GM12878 (cell line): Measurements from ENCODE around the gene CFAP58. TPM values are rescaled to one million over a fixed set of nuclear protein-coding genes. Genes with fewer than 3 reads are reported as not detected.

Source experiments
- ATAC-seq: fragments of 200-7000 bp; cut with Tn5 transposase; 3 replicates; pipeline ENCODE4 v1.9.1; 2020; ENCODE audit warnings: mild to moderate bottlenecking, moderate library complexity
- BruUV-seq: library from RNA; stranded (reverse); fragments of 400-500 nt; replicated peaks from 2 replicates; lab custom pipeline; 2021; lab: Mats Ljungman, UMichigan
- CTCF ChIA-PET: fragments of 300-600 bp; sonication (Branson Sonifier 250); formaldehyde crosslinking; extraction: SDS; loops from one replicate; lab custom pipeline; 2021; ENCODE audit warnings: inconsistent platforms; lab: Yijun Ruan, JAX
- POLR2A ChIA-PET: fragments of 350-600 bp; formaldehyde crosslinking; extraction: SDS; loops from one replicate; lab custom pipeline; 2021; ENCODE audit warnings: inconsistent platforms; lab: Charles Lee
- RAD21 ChIA-PET: fragments of 300-600 bp; sonication (Branson Sonifier 250); formaldehyde crosslinking; loops from one replicate; lab custom pipeline; 2023; ENCODE audit warnings: antibody characterized with exemption; ENCODE audit not compliant: unreplicated experiment; lab: Charles Lee
- SMC1A ChIA-PET: fragments of 300-600 bp; sonication (Branson Sonifier 250); formaldehyde crosslinking; loops from one replicate; lab custom pipeline; 2023; ENCODE audit not compliant: unreplicated experiment, uncharacterized antibody; lab: Charles Lee
- DNase-seq: peaks from one replicate; pipeline ENCODE4 v3.0.0-alpha.2; 2011; ENCODE audit warnings: low read depth, low spot score
- FAIRE-seq: peaks from 3 replicates; lab custom pipeline; 2011; peaks lifted over from hg19 to GRCh38; lab: Jason Lieb, UNC
- H2AFZ ChIP-seq: 2 replicates; pipeline ENCODE4 v1.6.0; 2011; ENCODE audit warnings: low read depth, low read length, control low read depth; ENCODE audit not compliant: control insufficient read depth
- H3K27ac ChIP-seq: 2 replicates; pipeline ENCODE4 v1.5.1; 2011; ENCODE audit warnings: control low read depth; ENCODE audit not compliant: control insufficient read depth, insufficient read depth
- H3K27me3 ChIP-seq, 2 experiments: replicated peaks in 1 of 2; 2 replicates each; pipeline versions ENCODE4 v1.6.0 to v1.6.1; 2011; ENCODE audit warnings: low read length in 1 of 2; ENCODE audit not compliant: control insufficient read depth in 2 of 2, insufficient read depth in 2 of 2
- H3K36me3 ChIP-seq, 2 experiments: 2 replicates each; pipeline ENCODE4 v1.5.1; 2011; ENCODE audit warnings: low read length in 1 of 2; ENCODE audit not compliant: control insufficient read depth in 2 of 2, insufficient read depth in 2 of 2
- H3K4me1 ChIP-seq: 2 replicates; pipeline ENCODE4 v1.6.1; 2011; ENCODE audit warnings: mild to moderate bottlenecking, low read length, moderate library complexity, mixed read lengths; ENCODE audit not compliant: control insufficient read depth, insufficient read depth
- H3K4me2 ChIP-seq: 2 replicates; pipeline ENCODE4 v1.6.0; 2011; ENCODE audit warnings: control low read depth; ENCODE audit not compliant: control insufficient read depth, insufficient read depth
- H3K4me3 ChIP-seq: fragments of 200-600 bp; sonication (generic); 2 replicates; pipeline ENCODE4 v1.5.1; 2016
- H3K79me2 ChIP-seq: 2 replicates; pipeline ENCODE4 v1.6.0; 2011; ENCODE audit warnings: low read length; ENCODE audit not compliant: control insufficient read depth, insufficient read depth
- H3K9ac ChIP-seq: 2 replicates; pipeline ENCODE4 v1.8.0; 2011; ENCODE audit warnings: low read length, control low read depth, mixed read lengths; ENCODE audit not compliant: control insufficient read depth, insufficient read depth
- H3K9me3 ChIP-seq: replicated peaks from 3 replicates; pipeline ENCODE4 v1.5.1; 2011; ENCODE audit warnings: mild to moderate bottlenecking, low read length; ENCODE audit not compliant: control insufficient read depth, insufficient read depth
- H4K20me1 ChIP-seq: 2 replicates; pipeline ENCODE4 v1.6.0; 2011; ENCODE audit not compliant: control insufficient read depth, insufficient read depth
- CREB1 ChIP-seq: IDR thresholded peaks from 2 replicates; pipeline ENCODE4 v1.6.1; 2012; ENCODE audit warnings: low read depth, mild to moderate bottlenecking, inconsistent platforms
- CREM ChIP-seq: IDR thresholded peaks from 2 replicates; pipeline ENCODE4 v1.6.1; 2014; ENCODE audit warnings: antibody characterized with exemption, low read depth
- DPF2 ChIP-seq: fragments of 450-650 bp; IDR thresholded peaks from 2 replicates; pipeline ENCODE4 v1.6.1; 2017; ENCODE audit warnings: mild to moderate bottlenecking
- HDAC2 ChIP-seq: fragments of 200-600 bp; sonication (generic); IDR thresholded peaks from 2 replicates; pipeline ENCODE4 v1.6.1; 2017
- HDGF ChIP-seq: fragments of 450-650 bp; IDR thresholded peaks from 2 replicates; pipeline ENCODE4 v1.6.1; 2016; ENCODE audit warnings: antibody characterized with exemption
- JUND ChIP-seq: IDR thresholded peaks from 2 replicates; pipeline ENCODE4 v1.6.1; 2012; ENCODE audit warnings: low read depth, mild to moderate bottlenecking, low read length, improper control_type of control experiment, moderate library complexity
- KAT2A ChIP-seq: conservative IDR thresholded peaks from 2 replicates; pipeline ENCODE4 v1.6.1; 2011; ENCODE audit warnings: low read depth, low read length; ENCODE audit not compliant: control insufficient read depth
- MEF2A ChIP-seq: IDR thresholded peaks from 2 replicates; pipeline ENCODE4 v1.6.1; 2011; ENCODE audit warnings: low read depth, mild to moderate bottlenecking, low read length, moderate library complexity; ENCODE audit not compliant: insufficient read depth
- MTA2 ChIP-seq: fragments of 450-650 bp; IDR thresholded peaks from 2 replicates; pipeline ENCODE4 v1.6.1; 2016; ENCODE audit warnings: low read depth, mild to moderate bottlenecking, moderate library complexity
- MTA3 ChIP-seq: IDR thresholded peaks from 2 replicates; pipeline ENCODE4 v1.6.1; 2012; ENCODE audit warnings: low read length, inconsistent platforms, borderline replicate concordance
- MXI1 ChIP-seq: fragments of 150-350 bp; IDR thresholded peaks from 2 replicates; pipeline ENCODE4 v1.6.1; 2011; ENCODE audit warnings: low read depth, mild to moderate bottlenecking, inconsistent platforms, low read length, improper control_type of control experiment
- MYB ChIP-seq: fragments of 150-350 bp; IDR thresholded peaks from 2 replicates; pipeline ENCODE4 v1.6.1; 2014; ENCODE audit warnings: mild to moderate bottlenecking, low read depth, low read length, borderline replicate concordance
- RAD21 ChIP-seq: IDR thresholded peaks from 2 replicates; pipeline ENCODE4 v1.6.1; 2011; ENCODE audit warnings: mild to moderate bottlenecking, low read depth, low read length, moderate library complexity; ENCODE audit not compliant: insufficient read depth
- RAD51 ChIP-seq: fragments of 450-650 bp; IDR thresholded peaks from 2 replicates; pipeline ENCODE4 v1.6.1; 2016; ENCODE audit warnings: moderate library complexity, mild to moderate bottlenecking, inconsistent platforms
- RFX5 ChIP-seq: IDR thresholded peaks from 2 replicates; pipeline ENCODE4 v1.6.1; 2011; ENCODE audit warnings: low read depth, low read length, improper control_type of control experiment
- RUNX3 ChIP-seq: IDR thresholded peaks from 2 replicates; pipeline ENCODE4 v1.6.1; 2012; ENCODE audit warnings: low read length, inconsistent platforms
- SIX5 ChIP-seq: IDR thresholded peaks from 2 replicates; pipeline ENCODE4 v1.6.1; 2011; ENCODE audit warnings: mild to moderate bottlenecking, low read depth, low read length, moderate library complexity; ENCODE audit not compliant: severe bottlenecking
- SRF ChIP-seq, 2 experiments: IDR thresholded peaks; 2 replicates each; pipeline ENCODE4 v1.6.1; 2011; ENCODE audit warnings: low read depth in 2 of 2, low read length in 2 of 2, mild to moderate bottlenecking in 1 of 2, moderate library complexity in 1 of 2
- ZNF384 ChIP-seq: IDR thresholded peaks from 2 replicates; pipeline ENCODE4 v1.6.1; 2012; ENCODE audit warnings: low read depth, mild to moderate bottlenecking, low read length, improper control_type of control experiment, borderline replicate concordance
- WGBS: methylation state at CpG from one replicate; pipeline ENCODE4 v1.1.6; 2016; ENCODE audit warnings: low lambda C conversion rate; ENCODE audit not compliant: insufficient replicate concordance, insufficient coverage; ENCODE audit errors: missing lambda C conversion rate; 5-methylcytosine and 5-hydroxymethylcytosine counted together
- in situ Hi-C: fragments of 300-500 bp; cut with MboI; formaldehyde crosslinking; loops from 9 replicates; pipeline ENCODE4 v1.14.3; 2018; ENCODE audit warnings: mixed read lengths
- intact Hi-C: fragments of 100-400 bp; cut with micrococcal nuclease; formaldehyde crosslinking; loops from one replicate; pipeline ENCODE4 v1.14.2; 2022; ENCODE audit not compliant: unreplicated experiment
- polyA plus RNA-seq, 11 experiments: library from polyadenylated mRNA; depleted of rRNA in 4 of 11; unstranded in 6 of 11; stranded (reverse) in 5 of 11; fragments of >200 nt; fragmentation: Nextera tagmentation in 4 of 11; fragmentation: Illumina TruSeq in 1 of 11; extraction: Ambion mirVana in 4 of 11; extraction: Trizol in 1 of 11; gene quantifications; 1 replicate in 1 of 11; 2 replicates in 10 of 11; pipeline versions ENCODE4 v1.2.1 to v1.2.3, GENCODE V29; 2011 to 2016; ENCODE audit warnings: inconsistent platforms in 2 of 11, missing spikeins in 2 of 11, low read depth in 1 of 11
- total RNA-seq, 4 experiments: library from RNA; depleted of rRNA in 3 of 4; stranded (reverse); fragments of >200 nt in 3 of 4; fragmentation: Illumina TruSeq in 1 of 4; extraction: Trizol in 1 of 4; gene quantifications; 2 replicates each; pipeline versions ENCODE4 v1.2.1 to v1.2.3, GENCODE V29; 2013 to 2021
- TF ChIP-seq, protein P1 (sequence below): IDR thresholded peaks from 2 replicates; pipeline ENCODE4 v1.6.1; 2011; ENCODE audit warnings: borderline replicate concordance, low read depth, mild to moderate bottlenecking, moderate library complexity, mixed read lengths, low read length; ENCODE audit not compliant: insufficient read depth; ENCODE audit errors: extremely low read length

CFAP58 gene
- total and polyA plus RNA-seq, 10 of the 15 experiments (the other 5 are each of a cell fraction or from before 2014, with no cell fraction given) = 0.03 to 0.35 (median 0.21) TPM

DNA sequence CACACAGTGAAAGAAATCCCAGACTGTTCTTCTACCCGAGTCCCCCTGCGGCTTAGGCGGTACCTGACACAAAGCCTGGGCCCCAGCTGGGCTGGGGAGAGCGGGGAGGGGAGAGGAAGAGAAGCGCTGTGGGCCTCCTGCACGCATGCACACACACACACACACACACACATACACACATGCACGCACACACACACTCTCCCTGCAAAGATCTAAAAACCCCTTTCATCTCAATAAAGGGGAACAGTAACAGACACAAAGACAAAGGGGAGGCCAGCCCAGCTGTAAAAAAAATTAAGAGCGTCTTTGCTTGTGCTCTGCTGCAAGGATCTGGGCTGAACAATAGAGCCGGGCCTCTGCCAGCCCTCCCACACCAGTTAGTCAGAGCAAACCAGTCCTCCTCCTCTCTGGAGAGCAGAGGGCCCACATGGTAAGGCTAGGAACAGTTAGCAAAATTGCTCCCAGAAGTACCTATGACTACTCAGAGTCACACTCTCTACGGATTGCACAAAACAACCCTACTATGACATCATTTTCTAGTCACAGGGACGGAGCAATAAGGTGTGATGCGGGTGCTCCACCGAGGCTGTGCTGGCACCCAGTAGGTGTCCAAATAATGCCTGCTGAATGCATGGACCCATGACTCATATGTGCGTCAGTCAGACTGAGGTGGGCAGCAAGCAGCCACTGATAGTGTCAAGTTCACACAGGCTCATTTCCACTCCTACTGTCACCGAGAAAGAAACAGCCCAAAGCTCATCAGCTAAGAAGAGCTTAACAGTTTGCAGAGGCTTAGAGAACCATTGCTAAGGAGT is 24.5 kb upstream of the CFAP58 start:
- ATAC-seq (peak; percentile 77), DNase-seq (no peak), FAIRE-seq (peak; percentile 41)
- H3K36me3 ChIP-seq = peaks cover under 1 to 4% of the 10 kb centered on the region in 2 experiments; a peak in 3 of 4 replicates
- WGBS = 57% methylated on average over 12 of the region's 15 CpGs
- H3K4me1 ChIP-seq = peaks cover 26% of the 10 kb centered on the region
- no peaks in the 10 kb centered on the region for H3K27me3 ChIP-seq
- H3K9me3 ChIP-seq = no peaks in the 10 kb centered on the region
- no peak overlapping the region; the same call in 1 of the 2 replicates for H2AFZ ChIP-seq
- ChIA-PET POLR2A (interaction anchor here (0.5 to 2.3 kb wide), 4 partner anchors 8 to 59 kb away, joined by 3 to 9 read pairs (median 4); partner anchors contain the start of gene ITPRIP), RAD21 (interaction anchor here (0.6 to 2.0 kb wide), 8 partner anchors 9 to 74 kb away, joined by 3 to 12 read pairs (median 4); partner anchors contain the start of genes GSTO1 and ITPRIP), SMC1A (interaction anchor here (0.7 to 2.0 kb wide), 7 partner anchors 9 to 37 kb away, joined by 3 to 8 read pairs (median 5); partner anchors contain the start of gene ITPRIP), CTCF (interaction anchor here (0.7 to 4.2 kb wide), 6 partner anchors 9 to 54 kb away, joined by 3 to 30 read pairs (median 8); partner anchors contain the start of gene ITPRIP)
- 0 out of 2 replicates have a peak overlapping the region, but pooled peaks have one; percentile 2 for H3K27ac ChIP-seq
- intact Hi-C loops (no loop called here), in situ Hi-C loops (no loop called here)
- H3K4me2 ChIP-seq = peak overlapping the region; percentile 88
- no TSS peak for BruUV-seq
- H3K4me3 ChIP-seq = peak overlapping the region; percentile 59
- peaks cover 20% of the 10 kb centered on the region; the same call in 1 of the 2 replicates for H4K20me1 ChIP-seq
- H3K9ac ChIP-seq = peak overlapping the region; percentile 59
- H3K79me2 ChIP-seq = peaks cover 53% of the 10 kb centered on the region
- peak; percentile 63; the same call in 1 of the 2 replicates for TF ChIP-seq MTA2
- TF ChIP-seq CREM = peak; percentile 52; the same call in 1 of the 2 replicates
- no peak for TF ChIP-seq HDAC2
- TF ChIP-seq RFX5 = no peak
- TF ChIP-seq KAT2A = no peak
- no peak; the same call in 1 of the 2 replicates for TF ChIP-seq RAD51
- TF ChIP-seq MXI1 = no peak
- peak; percentile 64 for TF ChIP-seq RUNX3
- no peak for TF ChIP-seq MEF2A
- no peak for TF ChIP-seq RAD21
- TF ChIP-seq, protein P1, sequence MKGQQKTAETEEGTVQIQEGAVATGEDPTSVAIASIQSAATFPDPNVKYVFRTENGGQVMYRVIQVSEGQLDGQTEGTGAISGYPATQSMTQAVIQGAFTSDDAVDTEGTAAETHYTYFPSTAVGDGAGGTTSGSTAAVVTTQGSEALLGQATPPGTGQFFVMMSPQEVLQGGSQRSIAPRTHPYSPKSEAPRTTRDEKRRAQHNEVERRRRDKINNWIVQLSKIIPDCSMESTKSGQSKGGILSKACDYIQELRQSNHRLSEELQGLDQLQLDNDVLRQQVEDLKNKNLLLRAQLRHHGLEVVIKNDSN = no peak
- TF ChIP-seq CREB1 = peak; percentile 78
- no peak for TF ChIP-seq MTA3
- peak; percentile 67; the same call in 1 of the 2 replicates for TF ChIP-seq ZNF384
- TF ChIP-seq HDGF = peak; percentile 83
- no peak for TF ChIP-seq SRF (IDR thresholded peaks at IDR 0.05; ENCODE audit: low read depth in 2 of 2, low read length in 2 of 2)
- TF ChIP-seq DPF2 = 0 out of 2 replicates have a peak, but pooled peaks have one; percentile 44
- no peak for TF ChIP-seq JUND
- no peak for TF ChIP-seq MYB
- no peak for TF ChIP-seq SIX5
